ENCODE measurements around the gene NEO1.

GRCh38 chr15:73172508-73172907, 120.2 kb downstream of the NEO1 start:
- no peak for TF ChIP-seq CTCF (IDR thresholded peaks at IDR 0.05; ENCODE audit: poor library complexity)
- TF ChIP-seq EZH2 (IDR thresholded peaks at IDR 0.05; ENCODE audit: borderline replicate concordance) = no peak
- no peak for TF ChIP-seq EZH2phosphoT487 (IDR thresholded peaks at IDR 0.05; ENCODE audit: low read depth, severe bottlenecking, unreplicated experiment)

Measured in hepatocyte (in vitro differentiated cells).